ENCODE measurements around the gene ATG12. TPM values are rescaled to one million over a fixed set of nuclear protein-coding genes. Genes with fewer than 3 reads are reported as not detected.
"Not testable (repeated sequence)": the region's sequence is repeated elsewhere in the genome, so short reads cannot be mapped to it uniquely, and the experiment has no call there.

ATG12 gene
- total and polyA plus RNA-seq, 4 donors, result 14.8 to 43.1 (median 24.1) TPM

GRCh38 chr5:115825948-115826347, 15.4 kb downstream of the ATG12 start:
- Histone ChIP-seq H3K9me3 (ENCODE audit: control insufficient read depth in 4 of 4, low read length in 3 of 4) (no peaks in the 10 kb centered on the region), H3K4me1 (ENCODE audit: control insufficient read depth in 4 of 4, insufficient read depth in 4 of 4, low read length in 3 of 4) (peaks cover 5 to 10% (median 7%) of the 10 kb centered on the region in 4 donors), H3K9ac (ENCODE audit: low read depth in 1 of 2, low read length in 2 of 2) (no peak overlapping the region), H3K27me3 (ENCODE audit: control insufficient read depth in 4 of 4, insufficient read depth in 4 of 4, low read length in 3 of 4) (no peaks in the 10 kb centered on the region), H3K27ac (ENCODE audit: low read depth in 1 of 2, low read length in 2 of 2) (no peak overlapping the region), H3K36me3 (ENCODE audit: control insufficient read depth in 4 of 4, insufficient read depth in 3 of 4, low read depth in 1 of 4, low read length in 3 of 4) (peaks cover 0 to 3% (median 1%) of the 10 kb centered on the region in 4 donors), H3K4me3 (ENCODE audit: low read depth in 1 of 3, low read length in 3 of 3) (no peak overlapping the region)
- WGBS, result 97% methylated on average over 4 of the region's 4 CpGs
- no peak for TF ChIP-seq HNF4A (conservative IDR thresholded peaks at IDR 0.05)
- TF ChIP-seq FOXA2 (IDR thresholded peaks at IDR 0.05), result no peak
- TF ChIP-seq, protein P1, sequence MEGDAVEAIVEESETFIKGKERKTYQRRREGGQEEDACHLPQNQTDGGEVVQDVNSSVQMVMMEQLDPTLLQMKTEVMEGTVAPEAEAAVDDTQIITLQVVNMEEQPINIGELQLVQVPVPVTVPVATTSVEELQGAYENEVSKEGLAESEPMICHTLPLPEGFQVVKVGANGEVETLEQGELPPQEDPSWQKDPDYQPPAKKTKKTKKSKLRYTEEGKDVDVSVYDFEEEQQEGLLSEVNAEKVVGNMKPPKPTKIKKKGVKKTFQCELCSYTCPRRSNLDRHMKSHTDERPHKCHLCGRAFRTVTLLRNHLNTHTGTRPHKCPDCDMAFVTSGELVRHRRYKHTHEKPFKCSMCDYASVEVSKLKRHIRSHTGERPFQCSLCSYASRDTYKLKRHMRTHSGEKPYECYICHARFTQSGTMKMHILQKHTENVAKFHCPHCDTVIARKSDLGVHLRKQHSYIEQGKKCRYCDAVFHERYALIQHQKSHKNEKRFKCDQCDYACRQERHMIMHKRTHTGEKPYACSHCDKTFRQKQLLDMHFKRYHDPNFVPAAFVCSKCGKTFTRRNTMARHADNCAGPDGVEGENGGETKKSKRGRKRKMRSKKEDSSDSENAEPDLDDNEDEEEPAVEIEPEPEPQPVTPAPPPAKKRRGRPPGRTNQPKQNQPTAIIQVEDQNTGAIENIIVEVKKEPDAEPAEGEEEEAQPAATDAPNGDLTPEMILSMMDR (IDR thresholded peaks at IDR 0.05; ENCODE audit: low read depth, low read length, missing input control), result no peak
- TF ChIP-seq ZBTB33 (IDR thresholded peaks at IDR 0.05), result no peak
- TF ChIP-seq HNF4G (IDR thresholded peaks at IDR 0.05), result no peak
- TF ChIP-seq TAF1 (conservative IDR thresholded peaks at IDR 0.05), result no peak
- TF ChIP-seq RAD21 (IDR thresholded peaks at IDR 0.05), result no peak
- no peak for DNase-seq (ENCODE audit: low spot score)

DNA sequence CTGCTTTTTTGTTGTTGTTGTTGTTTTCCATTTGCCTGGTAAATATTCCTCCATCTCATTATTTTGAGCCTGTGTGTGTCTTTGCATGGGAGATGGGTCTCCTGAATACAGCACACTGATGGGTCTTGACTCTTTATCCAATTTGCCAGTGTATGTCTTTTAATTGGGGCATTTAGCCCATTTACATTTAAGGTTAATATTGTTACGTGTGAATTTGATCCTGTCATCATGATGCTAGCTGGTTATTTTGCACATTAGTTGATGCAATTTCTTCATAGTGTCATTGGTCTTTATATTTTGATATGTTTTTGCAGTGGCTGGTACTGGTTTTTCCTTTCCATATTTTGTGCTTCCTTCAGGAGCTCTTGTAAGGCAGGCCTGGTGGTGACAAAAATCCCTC, 16.4 kb downstream of the ATG12 start:
- H3K9me3 ChIP-seq (ENCODE audit: control insufficient read depth in 4 of 4, low read length in 3 of 4); H3K27me3 ChIP-seq (ENCODE audit: control insufficient read depth in 4 of 4, insufficient read depth in 4 of 4, low read length in 3 of 4); H3K36me3 ChIP-seq (ENCODE audit: control insufficient read depth in 4 of 4, insufficient read depth in 3 of 4, low read depth in 1 of 4, low read length in 3 of 4); H3K9ac ChIP-seq (ENCODE audit: low read depth in 1 of 2, low read length in 2 of 2); DNase-seq (ENCODE audit: low spot score); H3K27ac ChIP-seq (ENCODE audit: low read depth in 1 of 2, low read length in 2 of 2); H3K4me1 ChIP-seq (ENCODE audit: control insufficient read depth in 4 of 4, insufficient read depth in 4 of 4, low read length in 3 of 4); H3K4me3 ChIP-seq (ENCODE audit: low read depth in 1 of 3, low read length in 3 of 3): not testable (repeated sequence)
- 100% methylated on average over 1 of the region's 1 CpG for WGBS

GRCh38 chr5:115820846-115821245, 20.5 kb downstream of the ATG12 start:
- Histone ChIP-seq H3K9ac (ENCODE audit: low read depth in 1 of 2, low read length in 2 of 2) (no peak overlapping the region), H3K4me1 (ENCODE audit: control insufficient read depth in 4 of 4, insufficient read depth in 4 of 4, low read length in 3 of 4) (peaks cover 0 to 6% (median 4%) of the 10 kb centered on the region in 4 donors), H3K27me3 (ENCODE audit: control insufficient read depth in 4 of 4, insufficient read depth in 4 of 4, low read length in 3 of 4) (no peaks in the 10 kb centered on the region), H3K9me3 (ENCODE audit: control insufficient read depth in 4 of 4, low read length in 3 of 4) (no peaks in the 10 kb centered on the region), H3K27ac (ENCODE audit: low read depth in 1 of 2, low read length in 2 of 2) (no peak overlapping the region), H3K4me3 (ENCODE audit: low read depth in 1 of 3, low read length in 3 of 3) (no peak overlapping the region), H3K36me3 (ENCODE audit: control insufficient read depth in 4 of 4, insufficient read depth in 3 of 4, low read depth in 1 of 4, low read length in 3 of 4) (no peaks in the 10 kb centered on the region)
- TF ChIP-seq YY1 (IDR thresholded peaks at IDR 0.05), result no peak
- TF ChIP-seq ZBTB33 (IDR thresholded peaks at IDR 0.05), result no peak
- DNase-seq (ENCODE audit: low spot score), result no peak
- WGBS, result 96% methylated on average over 1 of the region's 1 CpG

All from liver (tissue), 9 donors.